ENCODE results near the gene PTPMT1.
"Not testable (repeated sequence)": the region's sequence is repeated elsewhere in the genome, so short reads cannot be mapped to it uniquely, and the experiment has no call there.

PTPMT1 gene

DNA sequence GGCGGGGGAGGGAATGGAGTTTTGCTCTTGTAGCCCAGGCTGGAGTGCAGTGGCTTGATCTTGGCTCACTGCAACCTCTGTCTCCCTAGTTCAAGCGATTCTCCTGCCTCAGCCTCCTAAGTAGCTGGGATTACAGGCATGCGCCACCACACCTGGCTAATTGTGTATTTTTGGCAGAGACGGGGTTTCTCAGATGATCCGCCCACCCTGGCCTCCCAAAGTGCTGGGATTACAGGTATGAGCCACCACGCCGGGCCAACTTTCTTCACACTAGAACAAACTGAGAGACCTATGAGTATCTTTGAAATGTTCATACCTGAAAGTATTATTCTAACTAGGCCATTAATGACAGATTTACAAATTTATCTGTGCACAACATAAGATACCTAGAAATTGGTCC, 19.1 kb upstream of the PTPMT1 start:
- DNase-seq (ENCODE audit: low read depth in 2 of 2): not testable (repeated sequence)

DNA sequence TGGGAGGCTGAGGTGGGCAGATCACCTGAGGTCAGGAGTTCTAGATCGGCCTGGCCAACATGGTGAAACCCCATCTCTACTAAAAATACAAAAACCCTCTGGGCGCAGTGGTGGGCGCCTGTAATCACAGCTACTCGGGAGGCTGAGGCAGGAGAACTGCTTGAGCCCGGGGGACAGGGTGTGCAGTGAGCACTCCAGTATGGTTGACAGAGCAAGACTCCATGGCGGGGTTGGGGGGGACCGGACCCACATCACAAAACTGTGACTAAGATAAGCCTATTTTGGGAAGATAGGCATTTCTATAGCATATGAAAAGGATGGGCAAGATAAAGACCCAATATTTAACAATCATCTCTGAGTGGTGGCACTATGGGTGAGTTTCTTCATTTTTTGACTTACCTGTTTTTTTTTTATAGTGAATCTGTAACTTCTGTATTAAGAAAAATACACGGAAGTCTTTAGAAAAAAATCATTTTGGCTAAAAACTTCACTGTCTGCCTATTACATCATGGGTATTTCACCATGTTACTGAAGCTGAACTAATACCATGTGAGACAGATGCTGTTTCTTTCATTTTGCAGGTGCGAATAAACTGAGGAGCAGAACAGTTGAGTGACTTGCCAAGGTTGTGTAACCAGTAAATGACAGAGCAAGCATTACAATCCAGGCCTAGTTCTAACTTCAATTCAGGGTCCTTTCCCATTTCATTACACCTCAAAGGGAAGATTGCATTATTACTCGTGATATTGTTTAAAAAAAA, 14.9 kb upstream of the PTPMT1 start:
- DNase-seq (ENCODE audit: low read depth in 2 of 2): no peak

DNA sequence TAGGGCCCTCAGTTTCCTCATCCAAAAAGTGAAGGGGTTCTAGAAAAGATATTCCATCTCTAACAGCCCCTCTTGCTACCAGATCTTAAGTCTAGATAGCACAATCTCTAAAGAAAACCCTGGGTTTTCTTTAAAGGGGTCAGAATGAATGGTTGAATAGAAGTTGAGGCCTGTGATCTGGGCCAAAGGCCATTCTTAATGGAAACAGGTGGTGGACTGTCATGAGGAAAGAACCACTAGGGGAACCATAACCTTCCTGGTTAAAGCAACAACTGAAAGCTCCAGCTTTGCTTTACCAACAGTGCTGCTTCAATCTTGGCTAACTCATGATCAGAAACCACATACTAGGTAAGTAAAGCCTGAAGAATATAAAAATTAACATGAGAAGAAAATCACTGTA, 14.3 kb upstream of the PTPMT1 start:
- no peak for DNase-seq (ENCODE audit: low read depth in 2 of 2)

- DNase-seq (ENCODE audit: low read depth in 2 of 2): no peak
Measured at GRCh38 chr11:47552056-47552565, 13.3 kb upstream of the PTPMT1 start.

DNA sequence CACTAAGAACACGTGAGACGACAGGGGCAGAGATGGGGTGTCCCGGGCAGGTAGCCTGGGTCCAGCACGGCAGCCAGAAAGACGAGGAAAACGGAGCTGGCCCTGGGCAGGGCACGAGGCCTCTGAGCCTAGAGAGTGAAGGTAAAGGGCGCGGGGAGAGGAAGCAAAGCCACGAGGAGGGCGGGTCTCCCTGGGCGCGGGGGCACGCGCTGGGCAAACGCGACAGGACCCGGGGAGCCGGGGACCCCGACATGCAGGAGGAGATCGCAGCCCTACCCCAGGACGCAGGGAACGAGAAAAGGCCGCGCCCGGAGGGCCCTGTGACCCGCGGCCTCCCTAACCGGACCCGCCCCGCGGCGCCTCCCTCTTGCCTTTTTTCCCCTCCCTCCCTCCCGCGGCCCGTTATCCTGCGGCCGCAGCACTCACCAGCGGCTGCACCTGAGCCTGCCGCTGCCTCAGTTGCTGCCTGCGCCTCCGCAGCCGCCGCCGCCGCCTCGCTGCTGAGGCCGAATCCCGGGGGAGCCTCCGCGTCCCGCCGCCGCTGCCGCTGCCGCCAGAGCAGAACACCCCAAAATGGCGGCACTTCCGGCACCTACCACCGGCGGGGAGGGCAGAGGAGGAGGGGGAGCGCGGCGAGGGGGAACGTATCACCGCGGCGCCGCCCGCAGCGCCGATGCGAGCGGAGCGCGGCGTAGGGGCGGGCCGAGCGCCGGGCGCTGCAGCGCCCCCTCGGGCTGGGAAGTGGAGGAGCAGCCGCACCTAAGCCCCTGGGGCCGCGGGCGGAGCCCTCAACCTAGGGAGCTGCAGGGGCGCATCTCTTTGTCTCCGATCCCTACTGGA, 12.6 kb upstream of the PTPMT1 start, which contains the start of gene CELF1:
TSS of gene CELF1 (minus strand) at position 567 of the 840 bp plus-strand sequence. CDS start 53,609 bp downstream, outside the sequence.
- DNase-seq (ENCODE audit: low read depth in 2 of 2): peak; percentile 89 to 92

DNA sequence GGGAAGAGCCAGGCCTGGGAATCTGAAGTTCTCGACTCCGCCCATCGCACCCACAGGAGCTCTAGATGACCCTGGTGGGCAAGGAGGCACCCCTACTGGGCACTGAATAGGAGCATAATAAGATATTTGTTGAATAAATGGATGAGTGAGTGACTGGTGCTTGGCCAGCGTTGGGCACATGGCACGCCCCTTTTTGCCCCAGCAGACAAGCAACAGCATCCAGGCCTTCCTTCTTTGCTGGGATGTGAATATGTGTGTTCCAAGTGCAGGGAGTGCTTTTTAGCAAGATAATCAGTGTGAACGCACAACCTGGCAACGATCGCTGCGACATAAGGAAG, 12.0 kb upstream of the PTPMT1 start:
- no peak for DNase-seq (ENCODE audit: low read depth in 2 of 2)

DNA sequence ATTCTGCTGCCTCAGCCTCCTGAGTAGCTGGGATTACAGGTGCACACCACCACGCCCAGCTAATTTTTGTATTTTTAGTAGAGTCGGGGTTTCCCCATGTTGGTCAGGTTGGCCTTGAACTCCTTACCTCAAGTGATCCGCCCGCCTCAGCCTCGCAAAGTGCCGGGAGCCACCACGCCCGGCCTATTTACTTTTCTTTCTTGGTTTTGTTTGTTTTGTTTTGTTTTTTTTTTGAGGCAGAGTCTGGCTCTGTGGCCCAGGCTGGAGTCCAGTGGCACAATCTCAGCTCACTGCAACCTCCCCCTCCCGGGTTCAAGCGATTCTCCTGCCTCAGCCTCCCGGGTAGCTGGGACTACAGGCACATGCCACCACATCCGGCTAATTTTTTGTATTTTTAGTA, 8.4 kb upstream of the PTPMT1 start:
- not testable (repeated sequence) for DNase-seq (ENCODE audit: low read depth in 2 of 2)

GRCh38 chr11:47558695-47559094, 6.7 kb upstream of the PTPMT1 start:
- DNase-seq (ENCODE audit: low read depth in 2 of 2): no peak

GRCh38 chr11:47560426-47560825, 5.0 kb upstream of the PTPMT1 start:
- no peak for DNase-seq (ENCODE audit: low read depth in 2 of 2)

DNA sequence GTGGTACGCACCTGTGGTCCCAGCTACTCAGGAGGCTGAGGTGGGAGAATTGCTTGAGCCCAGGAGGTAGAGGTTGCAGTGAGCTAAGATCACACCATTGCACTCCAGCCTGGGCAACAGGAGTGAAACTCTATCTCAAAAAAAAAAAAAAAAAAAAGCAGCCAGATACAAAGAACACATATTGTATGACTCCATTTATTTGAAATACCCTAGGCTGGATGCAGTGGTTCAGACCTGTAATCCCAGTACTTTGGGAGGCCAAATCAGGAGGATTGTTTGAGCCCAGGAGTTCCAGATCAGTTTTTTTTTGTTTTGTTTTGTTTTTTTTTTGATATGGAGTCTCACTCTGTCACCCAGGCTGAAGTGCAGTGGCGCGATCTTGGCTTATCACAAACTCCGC, 3.0 kb upstream of the PTPMT1 start:
- DNase-seq (ENCODE audit: low read depth in 2 of 2): not testable (repeated sequence)

DNA sequence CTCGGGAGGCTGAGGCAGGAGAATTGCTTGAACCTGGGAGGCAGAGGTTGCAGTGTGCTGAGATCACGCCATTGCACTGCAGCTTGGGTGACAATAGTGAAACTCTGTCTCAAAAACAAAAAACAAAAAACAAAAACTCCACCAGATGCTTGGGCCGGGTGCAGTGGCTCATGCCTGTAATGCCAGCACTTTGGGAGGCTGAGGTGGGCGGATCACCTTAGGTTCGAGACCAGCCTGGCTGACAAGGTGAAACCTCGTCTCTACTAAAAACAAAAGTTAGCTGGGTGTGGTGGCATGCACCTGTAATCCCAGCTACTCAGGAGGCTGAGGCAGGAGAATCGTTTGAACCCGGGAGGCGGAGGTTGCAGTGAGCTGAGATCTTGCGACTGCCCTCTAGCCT, 1.0 kb upstream of the PTPMT1 start:
- not testable (repeated sequence) for DNase-seq (ENCODE audit: low read depth in 2 of 2)

- no peak for DNase-seq (ENCODE audit: low read depth in 2 of 2)
Measured at GRCh38 chr11:47564933-47565339, 463 bp upstream of the PTPMT1 start.

- DNase-seq (ENCODE audit: low read depth in 2 of 2): no peak
Measured at GRCh38 chr11:47566149-47566698, 825 bp downstream of the PTPMT1 start.

DNA sequence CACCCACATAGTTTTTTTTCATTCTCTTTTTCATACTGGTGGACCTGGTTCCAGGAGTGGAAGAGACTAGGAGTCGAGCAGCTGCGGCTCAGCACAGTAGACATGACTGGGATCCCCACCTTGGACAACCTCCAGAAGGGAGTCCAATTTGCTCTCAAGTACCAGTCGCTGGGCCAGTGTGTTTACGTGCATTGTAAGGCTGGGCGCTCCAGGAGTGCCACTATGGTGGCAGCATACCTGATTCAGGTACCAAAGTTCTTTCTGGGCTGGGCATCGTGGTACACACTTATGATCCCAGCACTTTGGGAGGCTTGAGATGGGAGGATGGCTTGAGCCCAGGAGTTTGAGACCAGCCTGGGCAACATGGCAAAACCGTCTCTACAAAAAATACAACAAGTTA, 4.2 kb downstream of the PTPMT1 start:
- no peak for DNase-seq (ENCODE audit: low read depth in 2 of 2)

DNA sequence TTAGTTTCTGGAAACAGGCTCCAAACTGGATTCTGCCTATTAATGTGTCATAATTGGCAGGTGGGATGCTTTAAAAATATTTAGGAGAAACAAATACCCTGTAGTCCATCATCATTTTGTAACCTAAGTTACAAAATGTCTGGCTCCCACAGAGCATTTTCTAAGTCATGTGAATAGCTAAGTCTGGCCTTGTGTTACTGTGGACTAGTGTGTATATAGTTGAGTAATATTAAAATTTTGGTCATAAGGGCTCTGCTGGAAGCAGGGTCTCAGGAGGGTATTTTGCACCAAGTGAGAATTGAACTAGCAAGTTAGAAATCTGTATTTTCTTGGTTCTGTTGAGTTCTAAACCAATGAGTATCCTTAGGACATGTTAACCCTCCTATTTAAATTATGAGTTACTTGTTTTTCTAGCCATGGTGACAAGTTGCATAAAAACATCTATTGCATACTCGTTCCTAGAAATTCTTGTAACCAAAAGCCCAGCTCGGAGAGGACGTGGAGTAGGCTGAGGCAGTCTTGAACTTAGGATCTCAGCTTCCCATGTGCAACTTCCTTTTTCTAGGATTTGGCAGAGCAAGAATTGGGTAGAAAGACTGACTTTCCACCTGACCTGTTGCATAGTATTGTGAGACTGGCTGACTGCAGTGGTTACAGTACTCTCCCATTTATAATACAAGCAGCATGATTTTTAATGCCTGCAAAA, 5.4 kb downstream of the PTPMT1 start:
- no peak for DNase-seq (ENCODE audit: low read depth in 2 of 2)

GRCh38 chr11:47571357-47571729, 5.9 kb downstream of the PTPMT1 start:
- DNase-seq (ENCODE audit: low read depth in 2 of 2): no peak

DNA sequence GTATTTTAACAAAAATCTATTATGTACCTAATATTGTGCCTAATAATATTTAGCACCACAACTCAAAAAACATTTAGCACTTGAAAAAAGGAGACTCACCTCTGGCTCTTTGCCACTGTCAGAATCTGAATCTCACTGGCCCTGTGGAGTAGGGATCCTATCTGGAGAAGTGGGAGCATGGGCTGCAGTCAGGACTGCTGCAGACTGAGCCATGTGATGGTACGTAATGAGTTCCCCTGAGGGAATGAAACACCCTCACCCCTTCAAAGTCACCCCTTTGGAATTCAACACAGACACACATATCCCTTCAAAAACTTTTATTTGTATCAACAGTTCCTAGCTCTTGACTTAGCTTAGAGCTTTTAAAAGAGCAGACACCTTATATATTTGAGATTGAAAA, 6.5 kb downstream of the PTPMT1 start:
- no peak for DNase-seq (ENCODE audit: low read depth in 2 of 2)

DNA sequence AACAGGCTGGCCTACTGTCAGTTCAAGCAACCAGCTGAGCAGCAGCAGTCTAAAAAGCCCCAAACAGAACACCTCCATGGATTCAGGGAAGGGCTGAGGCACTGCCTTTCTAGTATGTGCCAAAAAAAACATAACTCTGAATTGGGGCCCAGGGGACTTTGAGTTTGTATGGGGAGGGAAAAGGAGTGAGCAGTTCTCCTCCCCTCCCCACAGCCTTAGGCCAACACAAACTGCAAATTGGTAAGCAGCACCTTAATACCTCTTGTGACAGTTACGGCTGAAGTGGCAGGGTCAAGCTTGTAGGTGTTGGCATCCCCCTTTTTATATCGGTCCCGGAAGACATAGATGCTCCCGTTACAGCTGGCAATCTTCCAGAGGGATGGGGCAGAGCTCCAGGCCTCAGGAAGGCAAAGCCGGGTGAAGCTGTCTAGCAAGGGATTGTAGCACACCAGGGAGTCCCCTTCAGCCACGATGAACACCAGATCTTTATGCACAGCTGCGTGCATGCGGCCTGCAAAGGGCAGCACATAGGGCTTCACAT, 7.4 kb downstream of the PTPMT1 start:
- no peak for DNase-seq (ENCODE audit: low read depth in 2 of 2)

GRCh38 chr11:47573321-47573720, 7.9 kb downstream of the PTPMT1 start:
- DNase-seq (ENCODE audit: low read depth in 2 of 2): no peak

DNA sequence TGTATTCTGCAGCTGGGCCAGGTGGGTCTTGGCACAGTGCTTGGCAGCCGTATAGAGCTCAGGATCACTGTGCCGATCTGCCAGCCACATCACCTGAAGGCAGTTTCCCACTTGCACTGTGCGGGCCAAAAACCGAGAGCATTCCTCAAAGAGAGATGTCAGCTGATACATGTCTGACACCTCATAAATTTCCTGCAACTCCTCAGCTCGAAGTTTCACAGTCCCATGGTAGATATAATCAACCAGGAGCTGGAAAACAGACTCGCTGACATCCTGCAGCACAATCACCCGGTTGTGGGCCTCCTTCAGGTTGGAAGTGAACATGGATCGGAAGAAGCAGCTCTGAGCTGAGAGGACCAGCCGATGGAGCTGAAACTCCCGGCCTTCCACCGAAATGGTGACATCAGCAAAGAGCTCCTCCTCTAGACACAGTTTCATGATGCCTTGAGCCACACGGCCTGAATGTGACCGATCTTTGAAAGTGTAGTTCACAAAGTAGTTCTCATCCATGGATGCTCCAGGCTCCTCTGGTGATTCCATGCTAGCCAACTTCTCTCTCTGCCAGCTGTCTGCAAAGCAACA, 12.2 kb downstream of the PTPMT1 start:
- no peak for DNase-seq (ENCODE audit: low read depth in 2 of 2)

Measured in stimulated activated CD8-positive, alpha-beta memory T cell treated with anti-CD3 and anti-CD28 coated beads, Interleukin-2, amount 100 ng/mL, for 48 hours (primary cell).